Spleen (tissue), 11 donors: Measurements from ENCODE around the gene HELT. TPM values are rescaled to one million over a fixed set of nuclear protein-coding genes. Genes with fewer than 3 reads are reported as not detected.

Experiments used
- DNase-seq: peaks from one replicate; pipeline ENCODE4 v3.0.0-alpha.2; 2020
- H3K27ac ChIP-seq, 8 donors: fragments of 200-600 bp; sonication (generic) in 7 of 8; 1 replicate in 4 of 8; 2 replicates in 4 of 8; pipeline versions ENCODE4 v1.5.0 to v1.8.0; 2016 to 2021; ENCODE audit warnings: inconsistent platforms in 4 of 8, mild to moderate bottlenecking in 4 of 8, moderate library complexity in 1 of 8
- H3K27me3 ChIP-seq, 7 donors: fragments of 200-600 bp; sonication (generic) in 6 of 7; replicated peaks in 1 of 7; 1 replicate in 4 of 7; 2 replicates in 3 of 7; pipeline versions ENCODE4 v1.5.0 to v1.8.0; 2016 to 2021; ENCODE audit warnings: inconsistent platforms in 3 of 7, mild to moderate bottlenecking in 1 of 7
- H3K36me3 ChIP-seq, 6 donors: fragments of 200-600 bp; sonication (generic) in 5 of 6; 1 replicate in 4 of 6; 2 replicates in 2 of 6; pipeline versions ENCODE4 v1.5.0 to v1.8.0; 2016 to 2021; ENCODE audit warnings: inconsistent platforms in 2 of 6
- H3K4me1 ChIP-seq, 6 donors: fragments of 200-600 bp; sonication (generic) in 5 of 6; 1 replicate in 3 of 6; 2 replicates in 3 of 6; pipeline versions ENCODE4 v1.5.0 to v1.8.0; 2016 to 2021; ENCODE audit warnings: inconsistent platforms in 3 of 6
- H3K4me3 ChIP-seq, 8 donors: fragments of 200-600 bp; sonication (generic) in 7 of 8; 1 replicate in 4 of 8; 2 replicates in 4 of 8; pipeline versions ENCODE4 v1.5.0 to v1.8.0; 2016 to 2021; ENCODE audit warnings: inconsistent platforms in 4 of 8, mild to moderate bottlenecking in 4 of 8, moderate library complexity in 2 of 8
- H3K9me3 ChIP-seq, 8 donors: fragments of 200-600 bp; sonication (generic) in 7 of 8; 1 replicate in 4 of 8; 2 replicates in 4 of 8; pipeline versions ENCODE4 v1.5.0 to v1.8.0; 2016 to 2021; ENCODE audit warnings: inconsistent platforms in 4 of 8
- POLR2A ChIP-seq, 3 donors: fragments of 450-650 bp; IDR thresholded peaks; one replicate each; pipeline ENCODE4 v1.5.1; 2017; ENCODE audit warnings: antibody characterized with exemption in 3 of 3, mild to moderate bottlenecking in 1 of 3
- POLR2AphosphoS5 ChIP-seq, 3 donors: sonication (generic); formaldehyde crosslinking; IDR thresholded peaks; one replicate each; pipeline ENCODE4 v1.5.1; 2017; ENCODE audit warnings: antibody characterized with exemption in 3 of 3
- WGBS, 5 donors: extraction: QIAGEN DNeasy Blood & Tissue Kit in 3 of 5; methylation state at CpG; one replicate each; pipeline versions ENCODE4 v1.1.5 to v1.1.7; 2013 to 2018; 5-methylcytosine and 5-hydroxymethylcytosine counted together
- intact Hi-C: fragments of 100-400 bp; cut with DNase I; formaldehyde crosslinking; loops from one replicate; pipeline ENCODE4 v1.15.0; 2023; ENCODE audit warnings: low total_unique reads
- polyA plus RNA-seq, 3 donors: library from polyadenylated mRNA; stranded (reverse); fragments of 200-250 nt; gene quantifications; one replicate each; pipeline ENCODE4 v1.2.1, GENCODE V29; 2013
- total RNA-seq, 7 donors: library from RNA; depleted of rRNA in 3 of 7; stranded (reverse); fragments of >200 nt in 3 of 7; fragmentation: NEBNext Ultra II Directional in 4 of 7; extraction: Animal tissue kit (Norgen Biotek cat#: 25700) in 4 of 7; gene quantifications; one replicate each; pipeline versions ENCODE4 v1.1.0 to v1.2.1, GENCODE V29; 2016 to 2021
- TF ChIP-seq, protein P1 (sequence below), 11 experiments: fragments of 200-600 bp in 7 of 11; fragments of 450-650 bp in 4 of 11; sonication (generic) in 4 of 11; IDR thresholded peaks in 8 of 11; conservative IDR thresholded peaks in 3 of 11; 1 replicate in 7 of 11; 2 replicates in 4 of 11; pipeline versions ENCODE4 v1.4.0 to v1.8.0; 2016 to 2021; ENCODE audit warnings: antibody characterized with exemption in 11 of 11, inconsistent platforms in 4 of 11, mild to moderate bottlenecking in 1 of 11
- donor health status: healthy with polysubstance abuse.
- donor health status: DM: no; HTN: no; CAD: no; lungs with moderate emphysema.
- donor health status: DM: no; HTN: no; CAD: no.
- donor health status: Bipolar disorder and iron deficiency.
- donor health status: healthy.
- donor health status: DM: no; HTN: no; CAD: no.
- donor health status: DM: yes; HTN: yes; CAD: no.

The HELT gene
- total and polyA plus RNA-seq, 10 donors, result 0.20 to 0.26 TPM; not detected in 8

DNA sequence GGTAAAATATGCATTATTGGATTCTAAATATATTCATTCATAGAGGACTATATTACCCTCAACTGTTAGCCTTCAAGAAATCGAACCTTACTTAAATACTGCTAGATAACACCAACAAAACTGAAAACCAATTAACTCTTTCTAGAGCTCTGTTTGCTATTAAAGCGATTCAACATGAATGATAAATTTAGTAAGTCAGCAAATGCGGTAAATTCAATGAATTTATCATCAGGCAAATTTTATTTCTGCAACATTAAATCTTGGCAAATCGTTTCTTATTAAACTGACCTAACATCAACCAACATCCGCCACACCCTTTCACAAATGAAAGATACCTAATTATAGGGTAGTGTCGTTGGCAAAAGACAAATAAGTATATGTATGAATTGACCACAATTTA is 26.4 kb upstream of the HELT start:
- Histone ChIP-seq H3K27ac (no peak overlapping the region), H3K4me3 (no peak overlapping the region), H3K36me3 (no peaks in the 10 kb centered on the region), H3K27me3 (peaks cover 0 to 24% (median 0%) of the 10 kb centered on the region in 7 donors), H3K9me3 (no peaks in the 10 kb centered on the region), H3K4me1 (peaks cover 0 to 8% (median 0%) of the 10 kb centered on the region in 6 donors)
- 81 to 90% (median 87%) methylated on average over 6 of the region's 6 CpGs for WGBS, 5 donors
- DNase-seq, result no peak
- no peak for TF ChIP-seq POLR2AphosphoS5 (IDR thresholded peaks at IDR 0.05)
- no peak for TF ChIP-seq POLR2A (IDR thresholded peaks at IDR 0.05)
- TF ChIP-seq, protein P1, sequence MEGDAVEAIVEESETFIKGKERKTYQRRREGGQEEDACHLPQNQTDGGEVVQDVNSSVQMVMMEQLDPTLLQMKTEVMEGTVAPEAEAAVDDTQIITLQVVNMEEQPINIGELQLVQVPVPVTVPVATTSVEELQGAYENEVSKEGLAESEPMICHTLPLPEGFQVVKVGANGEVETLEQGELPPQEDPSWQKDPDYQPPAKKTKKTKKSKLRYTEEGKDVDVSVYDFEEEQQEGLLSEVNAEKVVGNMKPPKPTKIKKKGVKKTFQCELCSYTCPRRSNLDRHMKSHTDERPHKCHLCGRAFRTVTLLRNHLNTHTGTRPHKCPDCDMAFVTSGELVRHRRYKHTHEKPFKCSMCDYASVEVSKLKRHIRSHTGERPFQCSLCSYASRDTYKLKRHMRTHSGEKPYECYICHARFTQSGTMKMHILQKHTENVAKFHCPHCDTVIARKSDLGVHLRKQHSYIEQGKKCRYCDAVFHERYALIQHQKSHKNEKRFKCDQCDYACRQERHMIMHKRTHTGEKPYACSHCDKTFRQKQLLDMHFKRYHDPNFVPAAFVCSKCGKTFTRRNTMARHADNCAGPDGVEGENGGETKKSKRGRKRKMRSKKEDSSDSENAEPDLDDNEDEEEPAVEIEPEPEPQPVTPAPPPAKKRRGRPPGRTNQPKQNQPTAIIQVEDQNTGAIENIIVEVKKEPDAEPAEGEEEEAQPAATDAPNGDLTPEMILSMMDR (IDR thresholded peaks at IDR 0.05 in 8 of 11, conservative IDR thresholded peaks at IDR 0.05 in 3 of 11), result no peak
- intact Hi-C loops, result no loop called here

DNA sequence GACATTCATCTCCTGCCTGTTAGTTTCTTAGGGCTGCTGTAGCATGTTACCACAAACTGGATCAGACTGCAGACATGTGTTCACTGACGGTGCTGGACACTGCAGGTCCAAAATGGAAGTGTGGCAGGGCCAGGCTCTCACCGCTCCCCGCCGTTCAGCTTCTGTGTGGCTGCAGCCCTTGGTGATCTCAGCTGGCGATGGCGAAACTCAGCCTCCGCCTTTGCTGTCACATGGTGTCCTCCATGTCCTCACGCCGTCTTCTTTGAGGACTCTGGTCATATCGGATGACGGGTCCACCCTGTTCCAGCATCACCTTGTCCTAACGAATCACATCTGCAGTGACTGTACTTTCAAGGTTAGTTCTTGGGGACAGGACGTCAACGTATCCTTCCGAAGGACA is 25.9 kb upstream of the HELT start:
- no peak overlapping the region for H3K4me3 ChIP-seq
- peaks cover 0 to 24% (median 0%) of the 10 kb centered on the region in 7 donors for H3K27me3 ChIP-seq
- no peaks in the 10 kb centered on the region for H3K9me3 ChIP-seq
- H3K27ac ChIP-seq, result no peak overlapping the region
- intact Hi-C loops, result no loop called here
- WGBS, 5 donors, result 82 to 90% (median 87%) methylated on average over 14 to 15 of the region's 15 CpGs
- H3K4me1 ChIP-seq, result peaks cover 0 to 8% (median 0%) of the 10 kb centered on the region in 6 donors
- H3K36me3 ChIP-seq, result no peaks in the 10 kb centered on the region
- no peak for DNase-seq
- no peak for TF ChIP-seq POLR2A (IDR thresholded peaks at IDR 0.05)
- TF ChIP-seq, protein P1 (IDR thresholded peaks at IDR 0.05 in 8 of 11, conservative IDR thresholded peaks at IDR 0.05 in 3 of 11), result no peak
- no peak for TF ChIP-seq POLR2AphosphoS5 (IDR thresholded peaks at IDR 0.05)

DNA sequence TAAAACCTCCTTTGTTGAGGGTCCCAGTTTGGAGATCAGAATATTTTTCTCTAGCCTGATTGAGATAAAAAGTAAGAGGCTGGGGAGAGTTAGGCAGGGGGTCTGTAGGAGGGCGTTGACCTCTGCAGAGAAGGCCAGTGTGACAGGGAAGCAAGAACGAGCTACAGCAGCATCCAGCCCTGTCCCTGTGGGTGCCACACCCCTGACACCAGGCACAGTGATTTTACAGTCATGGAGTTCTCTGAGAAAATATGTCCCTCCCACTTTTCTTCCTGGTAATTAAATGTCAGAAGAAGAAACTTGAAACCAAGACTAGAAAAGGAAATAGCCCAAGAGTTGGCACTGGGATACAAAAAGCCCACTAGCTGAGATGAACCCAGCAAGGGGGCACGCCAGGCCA is 25.0 kb upstream of the HELT start:
- H3K27ac ChIP-seq, result no peak overlapping the region
- WGBS, 5 donors, result 48 to 73% (median 70%) methylated on average over 3 of the region's 3 CpGs
- H3K27me3 ChIP-seq, result peaks cover 0 to 24% (median 0%) of the 10 kb centered on the region in 7 donors
- H3K4me3 ChIP-seq, result no peak overlapping the region
- no peaks in the 10 kb centered on the region for H3K36me3 ChIP-seq
- TF ChIP-seq POLR2A (IDR thresholded peaks at IDR 0.05) (no peak), POLR2AphosphoS5 (IDR thresholded peaks at IDR 0.05) (no peak)
- TF ChIP-seq, protein P1 (IDR thresholded peaks at IDR 0.05 in 8 of 11, conservative IDR thresholded peaks at IDR 0.05 in 3 of 11), result no peak
- no peaks in the 10 kb centered on the region for H3K9me3 ChIP-seq
- DNase-seq, result no peak
- H3K4me1 ChIP-seq, result peaks cover 0 to 8% (median 0%) of the 10 kb centered on the region in 6 donors
- intact Hi-C loops, result no loop called here

DNA sequence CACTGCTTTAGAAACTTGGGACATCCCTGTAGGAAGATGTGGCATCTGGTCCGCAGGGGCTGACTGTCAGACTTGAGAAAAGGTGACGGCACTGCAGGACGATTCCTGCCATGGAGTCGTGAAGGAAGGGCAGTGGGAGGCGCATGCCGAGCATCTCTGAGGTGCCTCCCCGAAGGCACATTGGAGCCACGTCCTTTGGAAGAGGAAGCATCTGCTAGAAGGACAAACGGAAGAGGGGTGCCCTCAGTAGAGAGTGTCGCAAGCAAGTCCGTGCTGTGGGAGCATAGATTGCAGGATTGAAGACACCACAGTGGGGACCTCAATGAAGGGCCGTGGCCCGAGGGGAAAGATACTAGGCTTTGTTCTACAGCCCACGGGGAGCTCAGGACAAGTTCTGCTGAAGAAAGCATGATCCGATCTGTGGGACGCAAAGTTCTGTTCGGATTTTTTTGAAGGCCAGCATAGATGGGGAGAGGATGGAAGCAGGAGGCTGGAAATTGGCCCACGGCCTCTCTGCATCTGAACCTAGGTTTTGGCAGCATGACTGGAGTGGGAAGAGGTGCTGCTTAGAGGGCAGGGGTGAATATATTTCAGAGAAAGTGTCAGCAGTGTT is 24.2 kb upstream of the HELT start:
- Histone ChIP-seq H3K9me3 (no peaks in the 10 kb centered on the region), H3K4me1 (peaks cover 0 to 8% (median 0%) of the 10 kb centered on the region in 6 donors), H3K4me3 (no peak overlapping the region), H3K27me3 (peaks cover 0 to 29% (median 0%) of the 10 kb centered on the region in 7 donors), H3K36me3 (no peaks in the 10 kb centered on the region), H3K27ac (no peak overlapping the region)
- no peak for DNase-seq
- intact Hi-C loops, result no loop called here
- 44 to 68% (median 54%) methylated on average over 18 of the region's 18 CpGs for WGBS, 5 donors
- TF ChIP-seq POLR2A (IDR thresholded peaks at IDR 0.05) (no peak), POLR2AphosphoS5 (IDR thresholded peaks at IDR 0.05) (no peak)
- TF ChIP-seq, protein P1 (IDR thresholded peaks at IDR 0.05 in 8 of 11, conservative IDR thresholded peaks at IDR 0.05 in 3 of 11), result no peak
